ENCODE data around the gene SLC32A1. TPM values are rescaled to one million over a fixed set of nuclear protein-coding genes. Genes with fewer than 3 reads are reported as not detected.

Gene SLC32A1
- total and polyA plus RNA-seq, 2 of the 13 experiments (the other 11 are each of a cell fraction or from before 2014, with no cell fraction given), result not detected

- TF ChIP-seq ZBTB7A (CRISPR knock-in tag; IDR thresholded peaks at IDR 0.05) (no peak), ZNF513 (CRISPR knock-in tag; conservative IDR thresholded peaks at IDR 0.05) (no peak), KAT2B (IDR thresholded peaks at IDR 0.05; ENCODE audit: borderline replicate concordance, low read depth, low read length) (no peak), MIXL1 (CRISPR knock-in tag; IDR thresholded peaks at IDR 0.05) (no peak), RELA (CRISPR knock-in tag; IDR thresholded peaks at IDR 0.05) (no peak), ZNF781 (CRISPR knock-in tag; IDR thresholded peaks at IDR 0.05; ENCODE audit: borderline replicate concordance, not compliant biosample characterization) (no peak), CAMTA2 (CRISPR knock-in tag; IDR thresholded peaks at IDR 0.05; ENCODE audit: borderline replicate concordance) (no peak), ZNF678 (CRISPR knock-in tag; IDR thresholded peaks at IDR 0.05) (no peak), HOXA9 (CRISPR knock-in tag; IDR thresholded peaks at IDR 0.05; ENCODE audit: borderline replicate concordance) (no peak), MEIS1 (CRISPR knock-in tag; IDR thresholded peaks at IDR 0.05; ENCODE audit: borderline replicate concordance) (no peak), ZNF589 (CRISPR knock-in tag; conservative IDR thresholded peaks at IDR 0.05) (no peak), FOSL1 (CRISPR knock-in tag; IDR thresholded peaks at IDR 0.05; ENCODE audit: borderline replicate concordance) (no peak), TRIM24 (CRISPR knock-in tag; IDR thresholded peaks at IDR 0.05) (no peak), HNF1A (IDR thresholded peaks at IDR 0.05; ENCODE audit: low read depth) (no peak), HNF1A (CRISPR knock-in tag; IDR thresholded peaks at IDR 0.05; ENCODE audit: borderline replicate concordance) (0 out of 2 replicates have a peak, but pooled peaks have one; percentile 1), PHF5A (CRISPR knock-in tag; IDR thresholded peaks at IDR 0.05; ENCODE audit: low read depth, unreplicated experiment) (no peak), SCMH1 (CRISPR knock-in tag; IDR thresholded peaks at IDR 0.05; ENCODE audit: borderline replicate concordance) (no peak), BCL3 (CRISPR knock-in tag; IDR thresholded peaks at IDR 0.05) (no peak), SALL2 (CRISPR knock-in tag; IDR thresholded peaks at IDR 0.05) (peak; percentile 70; the same call in 1 of the 2 replicates), EEA1 (CRISPR knock-in tag; IDR thresholded peaks at IDR 0.05; ENCODE audit: borderline replicate concordance) (no peak), NKX3-1 (CRISPR knock-in tag; IDR thresholded peaks at IDR 0.05) (no peak), MTF1 (CRISPR knock-in tag; IDR thresholded peaks at IDR 0.05) (no peak), ZNF891 (CRISPR knock-in tag; IDR thresholded peaks at IDR 0.05) (no peak)
Measured at GRCh38 chr20:38725931-38726803, 1.9 kb downstream of the SLC32A1 start (continued).
